ENCODE data around the gene CEACAM1.
"Not testable (repeated sequence)": the region's sequence is repeated elsewhere in the genome, so short reads cannot be mapped to it uniquely, and the experiment has no call there.

Gene CEACAM1

DNA sequence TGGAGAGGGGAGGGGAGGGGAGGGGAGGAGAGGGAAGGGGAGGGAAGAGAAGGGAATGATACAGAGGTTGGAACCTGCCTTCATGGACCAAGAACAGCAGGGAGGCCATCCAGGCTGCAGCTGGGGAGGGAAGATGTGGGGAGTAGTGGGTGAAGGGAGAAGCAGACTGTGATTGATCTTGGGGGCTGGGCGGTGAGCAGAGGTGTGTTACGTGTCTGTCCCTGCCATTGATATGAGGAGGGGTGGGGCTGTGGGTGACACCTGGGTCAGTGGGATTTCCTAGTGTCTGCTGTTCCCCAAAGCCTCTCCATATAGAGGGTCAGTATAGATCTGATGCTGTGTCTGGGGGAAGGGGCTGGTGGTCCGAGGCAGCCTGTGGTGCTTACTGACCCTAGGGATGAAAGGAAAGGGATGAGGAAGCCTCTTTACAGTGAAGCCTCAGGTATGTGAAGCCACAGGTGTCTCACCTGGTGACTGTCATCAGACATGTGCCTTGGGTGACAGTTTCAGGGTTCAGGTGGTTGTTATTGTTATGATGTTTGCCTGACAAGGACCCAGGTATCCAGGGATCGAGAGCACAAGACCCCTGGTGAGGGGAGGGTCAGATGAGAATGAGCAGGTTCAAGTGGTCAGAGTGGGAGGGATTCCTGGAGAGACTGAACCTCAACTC, 18.7 kb upstream of the CEACAM1 start:
- Histone ChIP-seq H3K27me3 (ENCODE audit: insufficient read depth, low read length) (peaks cover 8% of the 10 kb centered on the region; the same call in 1 of the 2 replicates), H3K4me1 (ENCODE audit: insufficient read depth, low read length) (no peaks in the 10 kb centered on the region), H3K27ac (ENCODE audit: low read length) (no peak overlapping the region), H3K36me3 (ENCODE audit: insufficient read depth, low read depth, low read length) (no peaks in the 10 kb centered on the region), H3K4me3 (ENCODE audit: low read length) (no peak overlapping the region), H3K9me3 (ENCODE audit: insufficient read depth, low read depth, low read length) (no peaks in the 10 kb centered on the region; the same call in 1 of the 2 replicates), H3K9ac (ENCODE audit: low read depth, low read length) (no peak overlapping the region)

GRCh38 chr19:42544146-42544545, 15.9 kb upstream of the CEACAM1 start:
- H3K9me3 ChIP-seq (ENCODE audit: insufficient read depth, low read depth, low read length), result no peaks in the 10 kb centered on the region; the same call in 1 of the 2 replicates
- peaks cover 11% of the 10 kb centered on the region for H3K4me1 ChIP-seq (ENCODE audit: insufficient read depth, low read length)
- no peak overlapping the region for H3K27ac ChIP-seq (ENCODE audit: low read length)
- peaks cover 10% of the 10 kb centered on the region for H3K27me3 ChIP-seq (ENCODE audit: insufficient read depth, low read length)
- no peaks in the 10 kb centered on the region for H3K36me3 ChIP-seq (ENCODE audit: insufficient read depth, low read depth, low read length)
- no peak overlapping the region for H3K9ac ChIP-seq (ENCODE audit: low read depth, low read length)
- H3K4me3 ChIP-seq (ENCODE audit: low read length), result no peak overlapping the region

- no peak overlapping the region for H3K27ac ChIP-seq (ENCODE audit: low read length)
- H3K27me3 ChIP-seq (ENCODE audit: insufficient read depth, low read length), result peaks cover 19% of the 10 kb centered on the region
- no peaks in the 10 kb centered on the region for H3K9me3 ChIP-seq (ENCODE audit: insufficient read depth, low read depth, low read length)
- peaks cover 11% of the 10 kb centered on the region for H3K4me1 ChIP-seq (ENCODE audit: insufficient read depth, low read length)
- H3K9ac ChIP-seq (ENCODE audit: low read depth, low read length), result no peak overlapping the region
- no peak overlapping the region for H3K4me3 ChIP-seq (ENCODE audit: low read length)
- H3K36me3 ChIP-seq (ENCODE audit: insufficient read depth, low read depth, low read length), result no peaks in the 10 kb centered on the region
Observed at GRCh38 chr19:42542791-42543190, 14.5 kb upstream of the CEACAM1 start.

DNA sequence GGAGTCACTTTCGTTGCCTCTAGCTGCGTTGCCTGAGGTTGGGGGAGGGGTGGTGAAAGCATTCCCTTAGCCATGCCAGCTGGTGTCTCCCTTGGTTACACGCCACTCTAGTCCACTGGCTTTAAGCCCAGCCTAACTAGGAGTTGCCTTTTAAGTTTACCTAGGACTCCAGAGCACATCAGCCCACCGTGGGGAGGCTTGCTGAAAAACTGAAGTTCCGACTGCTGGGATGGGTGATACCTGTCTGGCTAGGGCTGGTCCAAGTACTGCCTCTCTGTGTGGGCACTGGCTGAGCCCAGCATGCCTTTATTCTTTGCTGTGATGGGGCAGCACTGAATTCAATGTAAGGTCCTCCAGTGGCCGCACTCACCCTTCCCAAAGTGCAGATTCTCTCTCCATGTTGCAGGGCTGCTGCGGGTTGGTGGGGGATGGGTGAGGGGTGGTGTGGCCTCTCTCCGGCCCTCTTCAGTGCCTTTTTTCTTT, 11.8 kb upstream of the CEACAM1 start:
- Histone ChIP-seq H3K4me1 (ENCODE audit: insufficient read depth, low read length) (peaks cover 11% of the 10 kb centered on the region), H3K9me3 (ENCODE audit: insufficient read depth, low read depth, low read length) (no peaks in the 10 kb centered on the region), H3K27me3 (ENCODE audit: insufficient read depth, low read length) (peaks cover 11% of the 10 kb centered on the region; the same call in 1 of the 2 replicates), H3K4me3 (ENCODE audit: low read length) (peak overlapping the region; percentile 24; the same call in 1 of the 2 replicates), H3K27ac (ENCODE audit: low read length) (no peak overlapping the region), H3K9ac (ENCODE audit: low read depth, low read length) (peak overlapping the region; percentile 38; the same call in 1 of the 2 replicates), H3K36me3 (ENCODE audit: insufficient read depth, low read depth, low read length) (no peaks in the 10 kb centered on the region)

GRCh38 chr19:42538841-42539709, 10.8 kb upstream of the CEACAM1 start:
- H3K36me3 ChIP-seq (ENCODE audit: insufficient read depth, low read depth, low read length), result no peaks in the 10 kb centered on the region
- H3K4me3 ChIP-seq (ENCODE audit: low read length), result no peak overlapping the region
- no peak overlapping the region for H3K9ac ChIP-seq (ENCODE audit: low read depth, low read length)
- H3K27ac ChIP-seq (ENCODE audit: low read length), result no peak overlapping the region
- H3K9me3 ChIP-seq (ENCODE audit: insufficient read depth, low read depth, low read length), result no peaks in the 10 kb centered on the region
- peaks cover 15% of the 10 kb centered on the region for H3K4me1 ChIP-seq (ENCODE audit: insufficient read depth, low read length)
- H3K27me3 ChIP-seq (ENCODE audit: insufficient read depth, low read length), result peaks cover 11% of the 10 kb centered on the region; the same call in 1 of the 2 replicates

GRCh38 chr19:42535276-42535675, 7.0 kb upstream of the CEACAM1 start:
- H3K36me3 ChIP-seq (ENCODE audit: insufficient read depth, low read depth, low read length); H3K9me3 ChIP-seq (ENCODE audit: insufficient read depth, low read depth, low read length); H3K27ac ChIP-seq (ENCODE audit: low read length); H3K4me3 ChIP-seq (ENCODE audit: low read length); H3K9ac ChIP-seq (ENCODE audit: low read depth, low read length): not testable (repeated sequence)
- peaks cover 11% of the 10 kb centered on the region; the same call in 1 of the 2 replicates for H3K27me3 ChIP-seq (ENCODE audit: insufficient read depth, low read length)
- peaks cover 12% of the 10 kb centered on the region for H3K4me1 ChIP-seq (ENCODE audit: insufficient read depth, low read length)

- H3K27ac ChIP-seq (ENCODE audit: low read length), result no peak overlapping the region
- no peaks in the 10 kb centered on the region for H3K9me3 ChIP-seq (ENCODE audit: insufficient read depth, low read depth, low read length)
Observed at GRCh38 chr19:42534391-42534790, 6.1 kb upstream of the CEACAM1 start.

GRCh38 chr19:42532891-42533290, 4.6 kb upstream of the CEACAM1 start:
- no peak overlapping the region for H3K27ac ChIP-seq (ENCODE audit: low read length)
- no peaks in the 10 kb centered on the region for H3K36me3 ChIP-seq (ENCODE audit: insufficient read depth, low read depth, low read length)
- no peak overlapping the region for H3K9ac ChIP-seq (ENCODE audit: low read depth, low read length)
- H3K9me3 ChIP-seq (ENCODE audit: insufficient read depth, low read depth, low read length), result no peaks in the 10 kb centered on the region
- no peak overlapping the region for H3K4me3 ChIP-seq (ENCODE audit: low read length)
- peaks cover 10% of the 10 kb centered on the region; the same call in 1 of the 2 replicates for H3K4me1 ChIP-seq (ENCODE audit: insufficient read depth, low read length)
- no peaks in the 10 kb centered on the region; the same call in 1 of the 2 replicates for H3K27me3 ChIP-seq (ENCODE audit: insufficient read depth, low read length)

More at GRCh38 chr19:42534391-42534790, 6.1 kb upstream of the CEACAM1 start:
- peaks cover 4% of the 10 kb centered on the region; the same call in 1 of the 2 replicates for H3K4me1 ChIP-seq (ENCODE audit: insufficient read depth, low read length)
- H3K36me3 ChIP-seq (ENCODE audit: insufficient read depth, low read depth, low read length), result no peaks in the 10 kb centered on the region
- no peak overlapping the region for H3K9ac ChIP-seq (ENCODE audit: low read depth, low read length)
- H3K27me3 ChIP-seq (ENCODE audit: insufficient read depth, low read length), result peaks cover 11% of the 10 kb centered on the region; the same call in 1 of the 2 replicates
- no peak overlapping the region for H3K4me3 ChIP-seq (ENCODE audit: low read length)

DNA sequence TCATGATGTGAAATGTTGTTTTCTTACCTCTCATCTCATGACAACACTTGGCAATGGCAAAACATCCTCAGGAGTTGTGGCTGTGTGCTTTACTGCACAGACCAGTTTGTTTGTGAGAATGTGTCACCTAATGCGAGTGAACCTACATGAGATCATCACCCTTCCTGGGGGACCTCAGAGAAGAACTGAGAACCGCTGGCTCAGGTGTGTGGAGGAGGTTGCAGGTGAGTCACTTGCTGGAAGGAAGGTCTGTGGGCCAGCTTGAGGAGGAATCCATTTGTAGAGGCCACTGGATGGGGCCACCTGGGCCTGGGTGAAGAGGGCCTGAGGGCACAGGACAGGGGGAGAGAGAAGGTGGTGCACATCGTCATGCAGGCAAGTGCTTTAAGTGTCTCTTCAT, 3.0 kb upstream of the CEACAM1 start:
- H3K4me1 ChIP-seq (ENCODE audit: insufficient read depth, low read length), result peaks cover 10% of the 10 kb centered on the region; the same call in 1 of the 2 replicates
- no peak overlapping the region for H3K4me3 ChIP-seq (ENCODE audit: low read length)
- no peaks in the 10 kb centered on the region for H3K9me3 ChIP-seq (ENCODE audit: insufficient read depth, low read depth, low read length)
- H3K36me3 ChIP-seq (ENCODE audit: insufficient read depth, low read depth, low read length), result no peaks in the 10 kb centered on the region
- no peaks in the 10 kb centered on the region; the same call in 1 of the 2 replicates for H3K27me3 ChIP-seq (ENCODE audit: insufficient read depth, low read length)
- no peak overlapping the region for H3K9ac ChIP-seq (ENCODE audit: low read depth, low read length)
- H3K27ac ChIP-seq (ENCODE audit: low read length), result no peak overlapping the region

DNA sequence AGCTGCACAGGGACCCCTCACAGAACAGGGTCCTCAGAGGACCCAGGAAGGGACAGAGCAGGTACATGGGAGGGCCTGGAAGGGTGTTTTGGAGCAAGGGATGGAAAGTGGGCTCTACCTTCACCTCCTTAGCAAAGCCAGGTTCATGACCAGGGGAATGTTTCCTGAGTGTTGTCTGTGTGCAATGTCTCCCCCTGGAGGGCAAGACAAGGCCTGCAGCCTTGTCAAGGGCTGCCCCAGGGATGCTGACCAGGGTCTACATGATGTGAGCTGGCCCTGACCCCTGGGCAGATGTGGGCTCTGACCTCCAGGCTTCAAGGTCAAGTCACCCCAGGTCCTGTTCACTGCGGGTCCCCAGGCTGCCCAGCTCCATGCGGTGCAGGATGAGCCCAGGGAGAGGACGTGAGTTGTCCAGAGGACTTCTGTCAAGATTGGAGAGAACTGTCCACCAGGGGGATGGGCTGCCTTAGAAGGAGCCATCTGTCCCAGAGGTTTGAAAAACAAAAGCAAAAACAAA, 1.0 kb upstream of the CEACAM1 start:
- Histone ChIP-seq H3K4me3 (ENCODE audit: low read length) (no peak overlapping the region), H3K9me3 (ENCODE audit: insufficient read depth, low read depth, low read length) (no peaks in the 10 kb centered on the region), H3K27ac (ENCODE audit: low read length) (peak overlapping the region; percentile 44), H3K36me3 (ENCODE audit: insufficient read depth, low read depth, low read length) (no peaks in the 10 kb centered on the region), H3K9ac (ENCODE audit: low read depth, low read length) (no peak overlapping the region), H3K27me3 (ENCODE audit: insufficient read depth, low read length) (no peaks in the 10 kb centered on the region), H3K4me1 (ENCODE audit: insufficient read depth, low read length) (peaks cover 8% of the 10 kb centered on the region; the same call in 1 of the 2 replicates)

- no peak overlapping the region for H3K9ac ChIP-seq (ENCODE audit: low read depth, low read length)
- H3K4me3 ChIP-seq (ENCODE audit: low read length), result no peak overlapping the region
- H3K36me3 ChIP-seq (ENCODE audit: insufficient read depth, low read depth, low read length), result no peaks in the 10 kb centered on the region
- H3K27ac ChIP-seq (ENCODE audit: low read length), result no peak overlapping the region
- H3K4me1 ChIP-seq (ENCODE audit: insufficient read depth, low read length), result peaks cover 6% of the 10 kb centered on the region; the same call in 1 of the 2 replicates
- H3K9me3 ChIP-seq (ENCODE audit: insufficient read depth, low read depth, low read length), result no peaks in the 10 kb centered on the region
- no peaks in the 10 kb centered on the region for H3K27me3 ChIP-seq (ENCODE audit: insufficient read depth, low read length)
Observed at GRCh38 chr19:42524943-42525342, 3.3 kb downstream of the CEACAM1 start.

Data from iPS-20b (cell line).